BE2C (cell line): Measurements from ENCODE around the gene MTA1.

ENCODE experiments used
- DNase-seq: peaks from one replicate; pipeline ENCODE4 v3.0.0-alpha.2; 2020
- H3K27me3 ChIP-seq: fragments of 250-450 bp; sonication (Bioruptor Pico); 2 replicates; pipeline ENCODE4 v1.5.1; 2020; ENCODE audit warnings: mild to moderate bottlenecking
- H3K36me3 ChIP-seq: fragments of 250-450 bp; sonication (Bioruptor Pico); 2 replicates; pipeline ENCODE4 v1.5.1; 2020; ENCODE audit warnings: mild to moderate bottlenecking
- H3K4me1 ChIP-seq: fragments of 250-450 bp; sonication (Bioruptor Pico); 2 replicates; pipeline ENCODE4 v1.5.1; 2020
- H3K4me3 ChIP-seq: 2 replicates; pipeline ENCODE4 v1.5.1; 2011; ENCODE audit warnings: low read depth, low read length
- H3K9me3 ChIP-seq: fragments of 250-450 bp; sonication (Bioruptor Pico); 2 replicates; pipeline ENCODE4 v1.5.1; 2020
- CTCF ChIP-seq: IDR thresholded peaks from 2 replicates; pipeline ENCODE4 v1.5.1; 2012; ENCODE audit warnings: mild to moderate bottlenecking, low read depth, low read length

Gene MTA1

GRCh38 chr14:105508601-105509000, 89.0 kb downstream of the MTA1 start:
- Histone ChIP-seq H3K27me3 (peaks cover 35% of the 10 kb centered on the region), H3K4me1 (no peaks in the 10 kb centered on the region; the same call in 1 of the 2 replicates), H3K9me3 (no peaks in the 10 kb centered on the region), H3K4me3 (no peak overlapping the region), H3K36me3 (no peaks in the 10 kb centered on the region)
- no peak for DNase-seq
- no peak for TF ChIP-seq CTCF

GRCh38 chr14:105517096-105517495, 97.5 kb downstream of the MTA1 start:
- Histone ChIP-seq H3K4me3 (no peak overlapping the region), H3K4me1 (peaks cover 4% of the 10 kb centered on the region; the same call in 1 of the 2 replicates), H3K36me3 (no peaks in the 10 kb centered on the region), H3K27me3 (peaks cover 10% of the 10 kb centered on the region), H3K9me3 (peaks cover 6% of the 10 kb centered on the region)
- no peak for DNase-seq
- TF ChIP-seq CTCF: no peak

DNA sequence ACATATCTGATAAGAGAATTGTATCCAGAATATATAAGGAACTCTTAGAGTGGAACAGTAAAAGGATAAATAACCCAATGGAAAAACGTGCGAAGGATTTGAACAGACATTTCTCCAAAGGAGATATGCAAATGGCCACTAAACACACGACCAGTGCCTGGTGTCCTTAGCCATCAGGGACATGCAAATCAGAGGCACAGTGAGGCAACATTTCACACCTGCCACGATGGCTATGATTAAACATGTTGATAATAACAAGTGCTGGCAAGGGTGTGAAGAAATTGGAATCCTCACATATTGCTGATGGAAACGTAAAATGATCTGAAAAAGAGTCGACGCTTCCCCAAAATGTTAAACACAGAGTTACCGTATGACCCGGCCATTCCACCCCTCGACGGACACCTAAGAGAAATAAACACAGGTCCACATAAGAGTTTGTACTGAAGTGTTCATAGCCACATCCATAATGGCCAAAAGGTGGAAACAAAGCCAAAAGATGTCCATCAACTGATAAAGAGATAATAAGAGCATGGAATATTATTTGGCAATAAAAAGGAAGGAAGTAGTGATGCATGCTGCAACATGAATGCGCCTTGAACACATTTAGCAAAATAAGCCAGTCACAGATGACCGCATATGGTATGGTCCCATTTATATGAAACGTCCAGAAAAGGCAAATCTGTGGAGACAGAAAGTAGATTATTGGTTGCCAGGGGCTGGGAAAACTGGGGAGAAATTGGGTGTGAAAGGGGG, 100.5 kb downstream of the MTA1 start:
- Histone ChIP-seq H3K4me1 (peaks cover 4% of the 10 kb centered on the region; the same call in 1 of the 2 replicates), H3K9me3 (peaks cover 6% of the 10 kb centered on the region), H3K27me3 (no peaks in the 10 kb centered on the region), H3K4me3 (no peak overlapping the region), H3K36me3 (no peaks in the 10 kb centered on the region)
- DNase-seq: no peak
- TF ChIP-seq CTCF: no peak
